Erythroblast (primary cell): ENCODE results near the gene UTS2B.

ENCODE experiments used
- GATA1 ChIP-seq: IDR thresholded peaks from 2 replicates; pipeline ENCODE4 v1.6.1; 2011; ENCODE audit warnings: low read depth, mild to moderate bottlenecking, control low read depth, low read length, moderate library complexity
- POLR2A ChIP-seq: IDR thresholded peaks from 2 replicates; pipeline ENCODE4 v1.6.1; 2011; ENCODE audit warnings: mild to moderate bottlenecking, low read length

GRCh38 chr3:191321019-191321767 lies 9.1 kb downstream of the UTS2B start:
- TF ChIP-seq POLR2A (no peak), GATA1 (no peak)
